Ovary (tissue), 9 donors: Measurements from ENCODE around the gene ZIC2. TPM values are rescaled to one million over a fixed set of nuclear protein-coding genes. Genes with fewer than 3 reads are reported as not detected.

Source experiments
- DNase-seq, 5 donors: peaks; one replicate each; pipeline ENCODE4 v3.0.0-alpha.2; 2019 to 2020
- H3K27ac ChIP-seq, 2 donors: fragments of 200-600 bp; one replicate each; pipeline versions ENCODE4 v1.5.1 to v1.8.0; 2019 to 2022
- H3K27me3 ChIP-seq: fragments of 200-600 bp; one replicate; pipeline ENCODE4 v1.8.0; 2022
- H3K36me3 ChIP-seq: fragments of 200-600 bp; sonication (generic); one replicate; pipeline ENCODE4 v1.5.1; 2019
- H3K4me1 ChIP-seq: one replicate; pipeline ENCODE4 v1.8.1; 2013; ENCODE audit warnings: mild to moderate bottlenecking, moderate library complexity; ENCODE audit not compliant: insufficient read depth
- H3K4me3 ChIP-seq: fragments of 200-600 bp; sonication (generic); one replicate; pipeline ENCODE4 v1.5.1; 2017
- H3K9me3 ChIP-seq, 2 donors: fragments of 200-600 bp in 1 of 2; sonication (generic) in 1 of 2; one replicate each; pipeline versions ENCODE4 v1.5.1 to v1.8.1; 2013 to 2019; ENCODE audit warnings: mild to moderate bottlenecking in 1 of 2, moderate library complexity in 1 of 2
- EP300 ChIP-seq: sonication (generic); formaldehyde crosslinking; IDR thresholded peaks from one replicate; pipeline ENCODE4 v1.6.1; 2017; ENCODE audit warnings: antibody characterized with exemption
- POLR2A ChIP-seq: fragments of 450-650 bp; IDR thresholded peaks from one replicate; pipeline ENCODE4 v1.6.1; 2017; ENCODE audit warnings: antibody characterized with exemption, mild to moderate bottlenecking, moderate library complexity
- WGBS, 3 donors: extraction: QIAGEN DNeasy Blood & Tissue Kit in 1 of 3; methylation state at CpG; one replicate each; pipeline versions ENCODE4 v1.1.5 to v1.1.7; 2013 to 2017; 5-methylcytosine and 5-hydroxymethylcytosine counted together
- intact Hi-C, 4 donors: fragments of 100-400 bp; cut with DNase I; formaldehyde crosslinking; loops; one replicate each; pipeline versions ENCODE4 v1.11.0 to v1.15.1; 2022 to 2023
- polyA plus RNA-seq, 2 donors: library from polyadenylated mRNA; stranded (reverse); fragments of 200-250 nt in 1 of 2; fragments of 350-450 nt in 1 of 2; fragmentation: Illumina TruSeq in 1 of 2; extraction: RNeasy Lipid Tissue Mini Kit (QIAGEN cat#74804) in 1 of 2; gene quantifications; one replicate each; pipeline ENCODE4 v1.2.3, GENCODE V29; 2013 to 2014
- total RNA-seq, 7 donors: library from RNA; depleted of rRNA in 2 of 7; stranded (reverse); fragments of >200 nt in 2 of 7; fragmentation: NEBNext Ultra II Directional in 3 of 7; extraction: Animal tissue kit (Norgen Biotek cat#: 25700) in 3 of 7; gene quantifications; one replicate each; pipeline versions ENCODE4 v1.1.0 to v1.2.4, GENCODE V29; 2016 to 2023
- TF ChIP-seq, protein P1 (sequence below), 3 donors: fragments of 450-650 bp in 2 of 3; fragments of 200-600 bp in 1 of 3; IDR thresholded peaks; one replicate each; pipeline versions ENCODE4 v1.5.1 to v1.8.0; 2016 to 2022; ENCODE audit warnings: antibody characterized with exemption in 3 of 3, mild to moderate bottlenecking in 1 of 3
- donor health status: DM: no; HTN: no; CAD: no; lungs with moderate emphysema.
- donor health status: DM: no; HTN: no; CAD: no.
- donor health status: Bipolar disorder and iron deficiency.
- donor health status: DM: yes; HTN: yes; CAD: no.
- donor health status: DM: no; HTN: no; CAD: no.
- donor health status: DM: yes; HTN: yes; CAD: no.

ZIC2 gene
- total and polyA plus RNA-seq, 9 donors, result 0.02 to 0.36 (median 0.07) TPM; not detected in 6

DNA sequence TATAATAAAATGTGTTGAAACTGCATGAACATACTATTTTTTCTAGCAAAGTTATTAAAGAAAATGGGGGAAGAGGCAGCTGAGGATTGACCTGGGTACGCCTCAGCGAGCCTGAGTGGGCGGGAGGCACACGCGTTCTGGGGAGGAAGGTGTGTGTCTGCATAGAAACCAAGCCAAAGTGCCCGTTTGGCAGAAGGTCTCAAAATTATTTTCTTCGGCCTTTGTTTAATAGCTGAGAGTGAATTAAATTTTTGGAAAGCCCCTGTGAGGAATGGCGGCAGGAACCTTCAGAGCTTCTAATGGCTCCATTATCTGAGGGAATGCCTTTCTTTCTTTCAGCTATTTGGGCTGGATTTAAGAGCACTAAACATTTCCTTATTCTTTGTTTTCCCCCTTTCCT is 5.2 kb downstream of the ZIC2 start:
- intact Hi-C loops, result no loop called here
- H3K4me3 ChIP-seq, result no peak overlapping the region
- H3K27ac ChIP-seq, result no peak overlapping the region
- no peaks in the 10 kb centered on the region for H3K9me3 ChIP-seq
- no peak for DNase-seq
- H3K4me1 ChIP-seq, result peaks cover 1% of the 10 kb centered on the region
- TF ChIP-seq, protein P1, sequence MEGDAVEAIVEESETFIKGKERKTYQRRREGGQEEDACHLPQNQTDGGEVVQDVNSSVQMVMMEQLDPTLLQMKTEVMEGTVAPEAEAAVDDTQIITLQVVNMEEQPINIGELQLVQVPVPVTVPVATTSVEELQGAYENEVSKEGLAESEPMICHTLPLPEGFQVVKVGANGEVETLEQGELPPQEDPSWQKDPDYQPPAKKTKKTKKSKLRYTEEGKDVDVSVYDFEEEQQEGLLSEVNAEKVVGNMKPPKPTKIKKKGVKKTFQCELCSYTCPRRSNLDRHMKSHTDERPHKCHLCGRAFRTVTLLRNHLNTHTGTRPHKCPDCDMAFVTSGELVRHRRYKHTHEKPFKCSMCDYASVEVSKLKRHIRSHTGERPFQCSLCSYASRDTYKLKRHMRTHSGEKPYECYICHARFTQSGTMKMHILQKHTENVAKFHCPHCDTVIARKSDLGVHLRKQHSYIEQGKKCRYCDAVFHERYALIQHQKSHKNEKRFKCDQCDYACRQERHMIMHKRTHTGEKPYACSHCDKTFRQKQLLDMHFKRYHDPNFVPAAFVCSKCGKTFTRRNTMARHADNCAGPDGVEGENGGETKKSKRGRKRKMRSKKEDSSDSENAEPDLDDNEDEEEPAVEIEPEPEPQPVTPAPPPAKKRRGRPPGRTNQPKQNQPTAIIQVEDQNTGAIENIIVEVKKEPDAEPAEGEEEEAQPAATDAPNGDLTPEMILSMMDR (IDR thresholded peaks at IDR 0.05), result no peak
- no peak for TF ChIP-seq POLR2A
- no peak for TF ChIP-seq EP300
- H3K36me3 ChIP-seq, result no peaks in the 10 kb centered on the region
- 36 to 41% (median 38%) methylated on average over 8 of the region's 8 CpGs for WGBS, 3 donors
- peaks cover 5% of the 10 kb centered on the region for H3K27me3 ChIP-seq

DNA sequence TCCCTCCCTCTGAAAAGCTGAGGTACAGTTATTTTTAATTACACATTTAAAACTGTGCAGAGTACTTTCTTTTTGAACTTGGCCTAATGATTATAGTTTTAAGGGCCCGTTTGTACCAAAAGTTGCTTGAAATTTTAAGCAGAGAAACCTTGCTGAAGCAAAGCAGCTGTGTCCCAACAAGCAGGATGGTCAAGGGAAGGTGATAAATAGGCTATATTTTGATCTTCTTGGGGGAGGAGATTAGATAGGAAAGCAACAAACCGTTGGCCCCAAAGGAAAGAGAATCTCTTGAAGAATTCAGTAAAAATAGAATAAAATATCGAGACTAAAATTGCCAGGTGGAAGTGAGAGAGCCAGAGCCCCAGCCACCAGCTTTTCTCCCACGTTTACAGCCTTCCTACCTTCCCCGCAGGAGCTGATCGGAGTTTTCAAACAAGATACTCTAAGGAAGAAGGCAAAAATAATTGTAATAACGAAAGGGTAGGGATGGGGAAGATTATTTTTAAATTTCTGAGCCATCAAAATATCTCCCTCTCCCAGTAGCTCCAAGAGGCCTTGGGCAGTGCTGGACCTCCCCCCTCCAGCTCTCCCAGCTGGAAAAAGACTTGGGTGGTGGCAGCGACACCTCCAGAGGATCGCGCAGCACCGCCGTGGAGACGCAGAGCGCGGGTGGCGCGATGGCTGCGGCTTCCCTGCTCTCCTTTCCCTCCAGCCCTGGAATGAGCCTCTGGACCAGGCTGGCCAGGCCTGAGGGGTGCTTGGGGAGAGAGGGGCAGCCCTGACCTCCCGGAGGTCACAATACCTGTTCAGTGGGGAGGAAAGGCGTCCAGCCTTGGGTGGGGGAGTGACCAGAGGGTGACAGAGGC is 5.8 kb downstream of the ZIC2 start:
- intact Hi-C loops, result no loop called here

DNA sequence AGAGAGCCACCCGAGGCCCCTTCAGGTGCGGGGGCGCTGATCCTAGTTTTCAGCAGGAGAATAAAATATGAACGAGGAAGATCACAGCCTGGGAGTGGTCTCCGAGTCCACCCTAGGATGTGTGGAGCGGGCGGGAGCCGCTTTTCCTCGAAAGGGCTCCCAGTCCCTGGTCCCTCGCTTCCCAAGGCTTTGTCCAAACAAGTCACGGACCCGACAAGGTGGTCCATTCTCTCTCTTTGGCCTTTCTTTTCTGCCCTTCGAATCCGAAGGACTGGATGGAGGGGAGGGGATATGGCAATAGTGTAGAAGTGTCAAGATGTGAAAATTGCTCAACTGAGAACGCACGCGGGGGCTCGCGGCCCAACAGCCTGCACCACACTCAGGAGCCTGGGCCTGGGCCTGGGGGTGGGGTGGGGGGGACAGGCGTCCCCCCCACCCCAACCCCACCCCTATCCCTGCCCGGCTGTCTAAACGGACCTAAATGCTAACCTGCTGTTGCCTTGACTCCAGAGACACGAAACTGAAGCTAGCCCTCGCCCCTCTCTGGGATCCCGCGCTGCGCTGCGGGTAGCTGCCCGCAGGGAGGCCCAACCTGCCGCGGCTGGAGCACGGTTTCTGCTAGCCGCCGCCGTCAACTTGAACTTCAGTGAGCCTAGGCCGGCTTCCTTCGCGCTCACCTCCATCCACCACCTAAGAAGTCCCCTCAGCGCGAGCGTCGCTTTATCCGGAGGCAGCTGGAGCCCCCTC is 7.1 kb downstream of the ZIC2 start:
- DNase-seq, result no peak
- Histone ChIP-seq H3K36me3 (no peaks in the 10 kb centered on the region), H3K27ac (no peak overlapping the region), H3K9me3 (no peaks in the 10 kb centered on the region), H3K27me3 (peaks cover 3% of the 10 kb centered on the region), H3K4me1 (peaks cover 1% of the 10 kb centered on the region), H3K4me3 (no peak overlapping the region)
- WGBS, 3 donors, result 8 to 11% (median 9%) methylated on average over 42 to 43 of the region's 43 CpGs
- TF ChIP-seq POLR2A (no peak), EP300 (no peak)
- TF ChIP-seq, protein P1 (IDR thresholded peaks at IDR 0.05), result no peak
- intact Hi-C loops, result no loop called here

More for the DNA sequence above, 5.8 kb downstream of the ZIC2 start:
- Histone ChIP-seq H3K9me3 (no peaks in the 10 kb centered on the region), H3K4me3 (no peak overlapping the region), H3K36me3 (no peaks in the 10 kb centered on the region), H3K27me3 (peaks cover 5% of the 10 kb centered on the region), H3K4me1 (peaks cover 1% of the 10 kb centered on the region), H3K27ac (no peak overlapping the region)
- TF ChIP-seq, protein P1 (IDR thresholded peaks at IDR 0.05), result no peak
- TF ChIP-seq POLR2A (no peak), EP300 (no peak)
- WGBS, 3 donors, result 13 to 19% (median 15%) methylated on average over 20 of the region's 20 CpGs
- no peak for DNase-seq

DNA sequence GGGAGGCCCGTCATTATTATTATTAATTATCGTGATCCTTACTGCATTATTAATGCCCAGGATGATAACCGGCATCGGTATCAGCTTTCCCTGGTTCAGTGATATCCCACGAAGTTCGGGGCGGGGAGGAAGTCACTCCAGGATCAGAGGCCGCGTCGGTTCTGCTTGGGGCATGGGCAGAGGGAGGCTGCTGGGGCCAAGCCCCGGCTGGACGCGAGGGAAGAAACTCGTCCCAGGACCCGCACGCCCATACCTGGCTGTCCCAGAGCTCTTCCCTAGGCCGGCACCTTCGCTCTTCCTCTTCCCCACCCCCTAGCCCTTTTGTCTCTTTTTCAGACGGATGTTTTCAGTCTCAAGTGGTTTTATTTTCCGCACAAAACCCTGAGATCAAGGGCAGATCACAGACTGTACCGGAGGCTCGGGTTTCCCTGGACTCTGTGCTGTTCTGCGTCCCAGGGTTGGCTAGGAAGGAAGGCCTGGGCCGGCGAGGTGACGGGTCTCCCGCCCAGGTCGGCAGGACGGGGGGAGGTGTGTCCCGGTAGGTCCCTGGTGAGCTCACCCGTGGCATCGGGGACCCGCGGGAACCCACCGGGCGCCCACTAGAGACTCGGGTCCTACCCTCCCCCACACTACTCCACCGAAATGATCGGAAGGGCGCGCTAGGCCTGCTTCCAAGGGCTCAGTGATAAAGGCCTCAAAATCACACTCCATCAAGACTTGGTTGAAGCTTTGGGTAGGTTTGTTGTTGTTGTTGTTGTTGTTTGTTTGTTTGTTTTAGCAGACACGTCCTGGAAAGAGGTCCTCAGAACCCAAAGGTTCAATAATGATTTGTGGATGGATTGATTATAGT is 7.9 kb downstream of the ZIC2 start:
- no peak for TF ChIP-seq POLR2A
- TF ChIP-seq EP300, result no peak
- TF ChIP-seq, protein P1 (IDR thresholded peaks at IDR 0.05), result no peak
- WGBS, 3 donors, result 9 to 12% (median 12%) methylated on average over 42 of the region's 42 CpGs
- Histone ChIP-seq H3K4me3 (no peak overlapping the region), H3K36me3 (no peaks in the 10 kb centered on the region), H3K9me3 (no peaks in the 10 kb centered on the region), H3K4me1 (peaks cover 1% of the 10 kb centered on the region), H3K27ac (no peak overlapping the region), H3K27me3 (peaks cover 2% of the 10 kb centered on the region)
- intact Hi-C loops, result no loop called here
- no peak for DNase-seq
